ENCODE data around the gene SCAPER.
"Not testable (repeated sequence)": the region's sequence is repeated elsewhere in the genome, so short reads cannot be mapped to it uniquely, and the experiment has no call there.

The SCAPER gene

GRCh38 chr15:76501726-76502125, 403.4 kb downstream of the SCAPER start:
- no peak for DNase-seq (ENCODE audit: low read depth, low spot score)

GRCh38 chr15:76501011-76501410, 404.1 kb downstream of the SCAPER start:
- no peak for DNase-seq (ENCODE audit: low read depth, low spot score)

GRCh38 chr15:76495487-76495886, 409.7 kb downstream of the SCAPER start:
- DNase-seq (ENCODE audit: low read depth, low spot score): no peak

GRCh38 chr15:76492538-76492937, 412.6 kb downstream of the SCAPER start:
- DNase-seq (ENCODE audit: low read depth, low spot score): no peak

GRCh38 chr15:76483752-76484151, 421.4 kb downstream of the SCAPER start:
- DNase-seq (ENCODE audit: low read depth, low spot score): no peak

- no peak for DNase-seq (ENCODE audit: low read depth, low spot score)
Measured at GRCh38 chr15:76483018-76483417, 422.1 kb downstream of the SCAPER start.

- no peak for DNase-seq (ENCODE audit: low read depth, low spot score)
Measured at GRCh38 chr15:76480267-76480666, 424.9 kb downstream of the SCAPER start.

- no peak for DNase-seq (ENCODE audit: low read depth, low spot score)
Measured at GRCh38 chr15:76470691-76471090, 434.4 kb downstream of the SCAPER start.

GRCh38 chr15:76468722-76469121, 436.4 kb downstream of the SCAPER start:
- DNase-seq (ENCODE audit: low read depth, low spot score): no peak

GRCh38 chr15:76467136-76467535, 438.0 kb downstream of the SCAPER start:
- DNase-seq (ENCODE audit: low read depth, low spot score): no peak

GRCh38 chr15:76465728-76466127, 439.4 kb downstream of the SCAPER start:
- no peak for DNase-seq (ENCODE audit: low read depth, low spot score)

GRCh38 chr15:76464247-76464646, 440.9 kb downstream of the SCAPER start:
- DNase-seq (ENCODE audit: low read depth, low spot score): no peak

- DNase-seq (ENCODE audit: low read depth, low spot score): no peak
Measured at GRCh38 chr15:76460871-76461270, 444.3 kb downstream of the SCAPER start.

GRCh38 chr15:76460347-76460746, 444.8 kb downstream of the SCAPER start:
- DNase-seq (ENCODE audit: low read depth, low spot score): no peak

GRCh38 chr15:76451540-76451939, 453.6 kb downstream of the SCAPER start:
- DNase-seq (ENCODE audit: low read depth, low spot score): no peak

- no peak for DNase-seq (ENCODE audit: low read depth, low spot score)
Measured at GRCh38 chr15:76449455-76449854, 455.7 kb downstream of the SCAPER start.

GRCh38 chr15:76448755-76449154, 456.4 kb downstream of the SCAPER start:
- no peak for DNase-seq (ENCODE audit: low read depth, low spot score)

- DNase-seq (ENCODE audit: low read depth, low spot score): no peak
Measured at GRCh38 chr15:76447728-76448441, 457.3 kb downstream of the SCAPER start.

- DNase-seq (ENCODE audit: low read depth, low spot score): no peak
Measured at GRCh38 chr15:76440441-76440840, 464.7 kb downstream of the SCAPER start.

- no peak for DNase-seq (ENCODE audit: low read depth, low spot score)
Measured at GRCh38 chr15:76439542-76439941, 465.6 kb downstream of the SCAPER start.

- no peak for DNase-seq (ENCODE audit: low read depth, low spot score)
Measured at GRCh38 chr15:76433798-76434400, 471.2 kb downstream of the SCAPER start.

GRCh38 chr15:76433036-76433435, 472.1 kb downstream of the SCAPER start:
- DNase-seq (ENCODE audit: low read depth, low spot score): not testable (repeated sequence)

GRCh38 chr15:76432604-76433003, 472.5 kb downstream of the SCAPER start:
- no peak for DNase-seq (ENCODE audit: low read depth, low spot score)
